WTC11 (cell line): ENCODE data around the gene PIANP.

Experiments used
- CREB1 ChIP-seq: sonication (generic); formaldehyde crosslinking; IDR thresholded peaks from 2 replicates; pipeline ENCODE4 v1.8.0; 2023; ENCODE audit warnings: mild to moderate bottlenecking, missing genetic modification reagents
- E2F1 ChIP-seq: sonication (generic); formaldehyde crosslinking; IDR thresholded peaks from 2 replicates; pipeline ENCODE4 v1.8.0; 2022; ENCODE audit warnings: mild to moderate bottlenecking, missing genetic modification reagents
- NFYB ChIP-seq: sonication (generic); formaldehyde crosslinking; conservative IDR thresholded peaks from 2 replicates; pipeline ENCODE4 v1.8.0; 2022; ENCODE audit warnings: low read depth, missing genetic modification reagents
- TF ChIP-seq, protein P1 (sequence below): sonication (generic); formaldehyde crosslinking; IDR thresholded peaks from 2 replicates; pipeline ENCODE4 v1.8.0; 2022; ENCODE audit warnings: mild to moderate bottlenecking, missing genetic modification reagents
- TF ChIP-seq, protein P2 (sequence below): fragments of 200-600 bp; IDR thresholded peaks from 2 replicates; pipeline ENCODE4 v1.8.0; 2022; ENCODE audit warnings: antibody characterized with exemption
- TF ChIP-seq, protein P3 (sequence below): sonication (generic); formaldehyde crosslinking; IDR thresholded peaks from 2 replicates; pipeline ENCODE4 v1.8.1; 2023; ENCODE audit warnings: mild to moderate bottlenecking, missing genetic modification reagents, moderate library complexity
- TF ChIP-seq, protein P4 (sequence below): sonication (generic); formaldehyde crosslinking; IDR thresholded peaks from 2 replicates; pipeline ENCODE4 v1.8.1; 2023; ENCODE audit warnings: mild to moderate bottlenecking, moderate library complexity, missing genetic modification reagents

GRCh38 chr12:6736754-6737153 lies 36.1 kb upstream of the PIANP start:
- no peak for TF ChIP-seq NFYB (CRISPR knock-in tag)
- TF ChIP-seq, protein P1, sequence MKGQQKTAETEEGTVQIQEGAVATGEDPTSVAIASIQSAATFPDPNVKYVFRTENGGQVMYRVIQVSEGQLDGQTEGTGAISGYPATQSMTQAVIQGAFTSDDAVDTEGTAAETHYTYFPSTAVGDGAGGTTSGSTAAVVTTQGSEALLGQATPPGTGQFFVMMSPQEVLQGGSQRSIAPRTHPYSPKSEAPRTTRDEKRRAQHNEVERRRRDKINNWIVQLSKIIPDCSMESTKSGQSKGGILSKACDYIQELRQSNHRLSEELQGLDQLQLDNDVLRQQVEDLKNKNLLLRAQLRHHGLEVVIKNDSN (CRISPR knock-in tag): no peak
- TF ChIP-seq, protein P2, sequence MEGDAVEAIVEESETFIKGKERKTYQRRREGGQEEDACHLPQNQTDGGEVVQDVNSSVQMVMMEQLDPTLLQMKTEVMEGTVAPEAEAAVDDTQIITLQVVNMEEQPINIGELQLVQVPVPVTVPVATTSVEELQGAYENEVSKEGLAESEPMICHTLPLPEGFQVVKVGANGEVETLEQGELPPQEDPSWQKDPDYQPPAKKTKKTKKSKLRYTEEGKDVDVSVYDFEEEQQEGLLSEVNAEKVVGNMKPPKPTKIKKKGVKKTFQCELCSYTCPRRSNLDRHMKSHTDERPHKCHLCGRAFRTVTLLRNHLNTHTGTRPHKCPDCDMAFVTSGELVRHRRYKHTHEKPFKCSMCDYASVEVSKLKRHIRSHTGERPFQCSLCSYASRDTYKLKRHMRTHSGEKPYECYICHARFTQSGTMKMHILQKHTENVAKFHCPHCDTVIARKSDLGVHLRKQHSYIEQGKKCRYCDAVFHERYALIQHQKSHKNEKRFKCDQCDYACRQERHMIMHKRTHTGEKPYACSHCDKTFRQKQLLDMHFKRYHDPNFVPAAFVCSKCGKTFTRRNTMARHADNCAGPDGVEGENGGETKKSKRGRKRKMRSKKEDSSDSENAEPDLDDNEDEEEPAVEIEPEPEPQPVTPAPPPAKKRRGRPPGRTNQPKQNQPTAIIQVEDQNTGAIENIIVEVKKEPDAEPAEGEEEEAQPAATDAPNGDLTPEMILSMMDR: no peak
- TF ChIP-seq, protein P3, sequence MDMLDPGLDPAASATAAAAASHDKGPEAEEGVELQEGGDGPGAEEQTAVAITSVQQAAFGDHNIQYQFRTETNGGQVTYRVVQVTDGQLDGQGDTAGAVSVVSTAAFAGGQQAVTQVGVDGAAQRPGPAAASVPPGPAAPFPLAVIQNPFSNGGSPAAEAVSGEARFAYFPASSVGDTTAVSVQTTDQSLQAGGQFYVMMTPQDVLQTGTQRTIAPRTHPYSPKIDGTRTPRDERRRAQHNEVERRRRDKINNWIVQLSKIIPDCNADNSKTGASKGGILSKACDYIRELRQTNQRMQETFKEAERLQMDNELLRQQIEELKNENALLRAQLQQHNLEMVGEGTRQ (CRISPR knock-in tag): no peak
- TF ChIP-seq, protein P4, sequence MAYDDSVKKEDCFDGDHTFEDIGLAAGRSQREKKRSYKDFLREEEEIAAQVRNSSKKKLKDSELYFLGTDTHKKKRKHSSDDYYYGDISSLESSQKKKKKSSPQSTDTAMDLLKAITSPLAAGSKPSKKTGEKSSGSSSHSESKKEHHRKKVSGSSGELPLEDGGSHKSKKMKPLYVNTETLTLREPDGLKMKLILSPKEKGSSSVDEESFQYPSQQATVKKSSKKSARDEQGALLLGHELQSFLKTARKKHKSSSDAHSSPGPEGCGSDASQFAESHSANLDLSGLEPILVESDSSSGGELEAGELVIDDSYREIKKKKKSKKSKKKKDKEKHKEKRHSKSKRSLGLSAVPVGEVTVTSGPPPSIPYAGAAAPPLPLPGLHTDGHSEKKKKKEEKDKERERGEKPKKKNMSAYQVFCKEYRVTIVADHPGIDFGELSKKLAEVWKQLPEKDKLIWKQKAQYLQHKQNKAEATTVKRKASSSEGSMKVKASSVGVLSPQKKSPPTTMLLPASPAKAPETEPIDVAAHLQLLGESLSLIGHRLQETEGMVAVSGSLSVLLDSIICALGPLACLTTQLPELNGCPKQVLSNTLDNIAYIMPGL (CRISPR knock-in tag): no peak
- TF ChIP-seq E2F1 (CRISPR knock-in tag): no peak
- TF ChIP-seq CREB1 (CRISPR knock-in tag): no peak
